Keratinocyte (primary cell): ENCODE measurements around the gene MIA2.

Experiments
- CTCF ChIP-seq, 3 experiments: IDR thresholded peaks in 1 of 3; conservative IDR thresholded peaks in 1 of 3; optimal IDR thresholded peaks in 1 of 3; 2 replicates in 2 of 3; 3 replicates in 1 of 3; pipeline versions ENCODE3 to v1.5.1; 2011; ENCODE audit warnings: low read length in 3 of 3, mild to moderate bottlenecking in 3 of 3, moderate library complexity in 2 of 3, control low read depth in 1 of 3, inconsistent platforms in 1 of 3; ENCODE audit not compliant: insufficient read depth in 2 of 3; ENCODE audit errors: extremely low read depth in 1 of 3
- EZH2 ChIP-seq: IDR thresholded peaks from one replicate; pipeline ENCODE4 v1.6.1; 2012; ENCODE audit warnings: inconsistent platforms, mild to moderate bottlenecking, low read length, moderate library complexity

- no peak for TF ChIP-seq CTCF (optimal IDR thresholded peaks at IDR 0.05 in 1 of 3, IDR thresholded peaks at IDR 0.05 in 1 of 3, conservative IDR thresholded peaks at IDR 0.05 in 1 of 3; ENCODE audit: extremely low read depth in 1 of 3, insufficient read depth in 2 of 3, low read length in 3 of 3)
- TF ChIP-seq EZH2, result no peak
Measured at GRCh38 chr14:39383026-39383660, 149.4 kb downstream of the MIA2 start.
